EH (cell line): ENCODE measurements around the gene MPPED1.

Experiments
- DNase-seq: peaks from one replicate; pipeline ENCODE4 v3.0.0-alpha.2; 2015; ENCODE audit warnings: low read depth

Gene MPPED1

GRCh38 chr22:43411869-43412807, at the start of gene MPPED1:
TSS of gene MPPED1 (plus strand) at chr22:43412014. CDS start at chr22:43424986, 12,972 bp downstream.
- no peak for DNase-seq

GRCh38 chr22:43363315-43364168, 48.3 kb upstream of the MPPED1 start:
- DNase-seq, result no peak

- DNase-seq, result no peak
Measured at GRCh38 chr22:43364169-43364435, 47.7 kb upstream of the MPPED1 start.

GRCh38 chr22:43365715-43366440, 45.9 kb upstream of the MPPED1 start:
- DNase-seq, result no peak

- no peak for DNase-seq
Measured at GRCh38 chr22:43370036-43370435, 41.8 kb upstream of the MPPED1 start.

GRCh38 chr22:43375951-43376455, 35.8 kb upstream of the MPPED1 start:
- peak; percentile 56 for DNase-seq

GRCh38 chr22:43376765-43377547, 34.9 kb upstream of the MPPED1 start:
- peak; percentile 10 for DNase-seq

- DNase-seq, result peak; percentile 41
Measured at GRCh38 chr22:43377548-43377895, 34.3 kb upstream of the MPPED1 start.

- DNase-seq, result peak; percentile 42
Measured at GRCh38 chr22:43377896-43378704, 33.7 kb upstream of the MPPED1 start.

- DNase-seq, result no peak
Measured at GRCh38 chr22:43381693-43382092, 30.1 kb upstream of the MPPED1 start.

GRCh38 chr22:43384863-43385262, 27.0 kb upstream of the MPPED1 start:
- DNase-seq, result no peak

GRCh38 chr22:43385770-43386641, 25.8 kb upstream of the MPPED1 start:
- DNase-seq, result peak; percentile 73

- DNase-seq, result no peak
Measured at GRCh38 chr22:43387815-43388214, 24.0 kb upstream of the MPPED1 start.

GRCh38 chr22:43388420-43388851, 23.4 kb upstream of the MPPED1 start:
- peak; percentile 55 for DNase-seq

GRCh38 chr22:43389227-43389836, 22.5 kb upstream of the MPPED1 start:
- DNase-seq, result no peak

GRCh38 chr22:43390166-43390565, 21.6 kb upstream of the MPPED1 start:
- no peak for DNase-seq

- DNase-seq, result no peak
Measured at GRCh38 chr22:43390872-43391271, 20.9 kb upstream of the MPPED1 start.

GRCh38 chr22:43391306-43391705, 20.5 kb upstream of the MPPED1 start:
- no peak for DNase-seq

- DNase-seq, result no peak
Measured at GRCh38 chr22:43392385-43392989, 19.3 kb upstream of the MPPED1 start.
